HepG2 (cell line): ENCODE measurements around the gene METTL15. TPM values are rescaled to one million over a fixed set of nuclear protein-coding genes. Genes with fewer than 3 reads are reported as not detected.
"Not testable (repeated sequence)": the region's sequence is repeated elsewhere in the genome, so short reads cannot be mapped to it uniquely, and the experiment has no call there.

Experiments
- ATAC-seq: fragments of 200-7000 bp; cut with Tn5 transposase; 3 replicates; pipeline ENCODE4 v1.9.1; 2020; ENCODE audit warnings: mild to moderate bottlenecking, moderate library complexity
- BruUV-seq: library from RNA; stranded (reverse); fragments of 400-500 nt; replicated peaks from 2 replicates; lab custom pipeline; 2021; lab: Mats Ljungman, UMichigan
- CTCF ChIA-PET: fragments of 300-600 bp; formaldehyde crosslinking; extraction: SDS; loops from one replicate; lab custom pipeline; 2021; ENCODE audit warnings: low total read pairs, inconsistent platforms, low intra/inter-chr PET ratio; lab: Yijun Ruan, JAX
- POLR2A ChIA-PET: fragments of 350-600 bp; sonication (Branson Sonifier 250); formaldehyde crosslinking; loops from one replicate; lab custom pipeline; 2020; ENCODE audit warnings: antibody characterized with exemption, inconsistent platforms; lab: Yijun Ruan, JAX
- DNase-seq: peaks from one replicate; pipeline ENCODE4 v3.0.0-alpha.2; 2015; ENCODE audit warnings: low spot score
- FAIRE-seq: peaks from 3 replicates; lab custom pipeline; 2011; peaks lifted over from hg19 to GRCh38; lab: Jason Lieb, UNC
- H2AFZ ChIP-seq: one replicate; pipeline ENCODE4 v1.6.1; 2011; ENCODE audit warnings: low read length, inconsistent platforms
- H3K27ac ChIP-seq: fragments of 300-600 bp; 3 replicates; pipeline ENCODE4 v1.8.0; 2011; ENCODE audit warnings: mixed run types, mild to moderate bottlenecking, mixed read lengths, low read length, inconsistent platforms; ENCODE audit not compliant: insufficient read depth; ENCODE audit errors: extremely low read length
- H3K27me3 ChIP-seq, 2 experiments: fragments of 200-600 bp in 1 of 2; 2 replicates in 1 of 2; 3 replicates in 1 of 2; pipeline versions ENCODE4 v1.6.0 to v1.8.0; 2011; ENCODE audit warnings: low read length in 2 of 2, mild to moderate bottlenecking in 2 of 2, moderate library complexity in 2 of 2, inconsistent platforms in 1 of 2; ENCODE audit not compliant: insufficient read depth in 2 of 2, control insufficient read depth in 1 of 2
- H3K36me3 ChIP-seq, 2 experiments: fragments of 200-600 bp in 1 of 2; replicated peaks in 1 of 2; 2 replicates in 1 of 2; 3 replicates in 1 of 2; pipeline versions ENCODE4 v1.5.1 to v1.8.0; 2011; ENCODE audit warnings: low read length in 2 of 2, inconsistent platforms in 1 of 2; ENCODE audit not compliant: insufficient read depth in 2 of 2, control insufficient read depth in 1 of 2
- H3K4me1 ChIP-seq: 2 replicates; pipeline ENCODE4 v1.5.1; 2012; ENCODE audit warnings: low read length, inconsistent platforms; ENCODE audit not compliant: insufficient read depth
- H3K4me2 ChIP-seq: 2 replicates; pipeline ENCODE4 v1.6.0; 2011; ENCODE audit warnings: low read depth, low read length, inconsistent platforms
- H3K4me3 ChIP-seq, 3 experiments: fragments of 200-600 bp in 1 of 3; sonication (generic), shearing (Covaris generic) in 1 of 3; replicated peaks in 1 of 3; 2 replicates each; pipeline ENCODE4 v1.5.1; 2011 to 2016; ENCODE audit warnings: low read length in 3 of 3, inconsistent platforms in 2 of 3, low read depth in 2 of 3, mild to moderate bottlenecking in 2 of 3, control low read depth in 1 of 3, mixed read lengths in 1 of 3; ENCODE audit not compliant: insufficient read depth in 1 of 3
- H3K79me2 ChIP-seq: one replicate; pipeline ENCODE4 v1.6.1; 2011; ENCODE audit warnings: low read length, inconsistent platforms; ENCODE audit not compliant: insufficient read depth
- H3K9ac ChIP-seq: 2 replicates; pipeline ENCODE4 v1.6.0; 2011; ENCODE audit warnings: mild to moderate bottlenecking, low read depth, low read length, inconsistent platforms; ENCODE audit not compliant: insufficient read depth
- H3K9me3 ChIP-seq: 2 replicates; pipeline ENCODE4 v1.5.1; 2012; ENCODE audit warnings: mild to moderate bottlenecking, low read length
- H4K20me1 ChIP-seq: 2 replicates; pipeline ENCODE4 v1.6.0; 2011; ENCODE audit warnings: inconsistent platforms, mild to moderate bottlenecking, low read length, moderate library complexity; ENCODE audit not compliant: insufficient read depth
- FOXP1 ChIP-seq, 2 experiments: fragments of 450-650 bp in 1 of 2; IDR thresholded peaks; 2 replicates each; pipeline ENCODE4 v1.6.1; 2017 to 2018; ENCODE audit warnings: antibody characterized with exemption in 1 of 2
- MED1 ChIP-seq: sonication (generic); formaldehyde crosslinking; IDR thresholded peaks from 2 replicates; pipeline ENCODE4 v1.4.0; 2020; ENCODE audit warnings: missing genetic modification reagents
- NR1H2 ChIP-seq: sonication (generic); formaldehyde crosslinking; IDR thresholded peaks from 2 replicates; pipeline ENCODE4 v1.8.1; 2022; ENCODE audit warnings: low read depth, missing genetic modification reagents, borderline replicate concordance
- PCBP1 ChIP-seq: fragments of 200-400 bp; formaldehyde crosslinking; IDR thresholded peaks from 2 replicates; pipeline ENCODE4 v1.6.1; 2017; ENCODE audit warnings: mild to moderate bottlenecking, low read depth, low read length, borderline replicate concordance
- PLRG1 ChIP-seq: fragments of 450-650 bp; conservative IDR thresholded peaks from 2 replicates; pipeline ENCODE4 v1.6.1; 2016
- POLR2AphosphoS2 ChIP-seq: IDR thresholded peaks from 2 replicates; pipeline ENCODE4 v1.6.1; 2011; ENCODE audit warnings: low read depth, low read length, improper control_type of control experiment
- SOX5 ChIP-seq: IDR thresholded peaks from 2 replicates; pipeline ENCODE4 v1.6.1; 2016; ENCODE audit warnings: borderline replicate concordance
- THAP8 ChIP-seq: sonication (generic); formaldehyde crosslinking; IDR thresholded peaks from 2 replicates; pipeline ENCODE4 v1.5.1; 2020; ENCODE audit warnings: missing genetic modification reagents, mild to moderate bottlenecking, borderline replicate concordance
- ZNF292 ChIP-seq: sonication (generic); formaldehyde crosslinking; IDR thresholded peaks from 2 replicates; pipeline ENCODE4 v1.8.1; 2022; ENCODE audit warnings: mild to moderate bottlenecking, low read depth, missing genetic modification reagents, borderline replicate concordance
- ZNF572 ChIP-seq: sonication (generic); formaldehyde crosslinking; IDR thresholded peaks from 2 replicates; pipeline ENCODE4 v1.5.1; 2020; ENCODE audit warnings: mild to moderate bottlenecking, missing genetic modification reagents
- ZNF724P ChIP-seq: sonication (generic); formaldehyde crosslinking; IDR thresholded peaks from 2 replicates; pipeline ENCODE4 v1.8.0; 2022; ENCODE audit warnings: missing genetic modification reagents, borderline replicate concordance
- ZNF737 ChIP-seq: sonication (generic); formaldehyde crosslinking; IDR thresholded peaks from 2 replicates; pipeline ENCODE4 v1.5.0; 2020; ENCODE audit warnings: missing genetic modification reagents, mild to moderate bottlenecking, borderline replicate concordance
- WGBS: methylation state at CpG from one replicate; pipeline ENCODE4 v1.1.6; 2017; ENCODE audit warnings: low lambda C conversion rate; 5-methylcytosine and 5-hydroxymethylcytosine counted together
- in situ Hi-C: cut with HindIII; loops from 2 replicates; pipeline ENCODE4 v1.10.0; 2017; ENCODE audit warnings: low pct_unique_long_range_greater_than_20kb; ENCODE audit not compliant: extremely low pct_ligation_motif_present
- intact Hi-C: fragments of 100-400 bp; cut with micrococcal nuclease; formaldehyde crosslinking; loops from one replicate; pipeline ENCODE4 v1.10.0; 2022; ENCODE audit not compliant: unreplicated experiment
- polyA plus RNA-seq, 8 experiments: library from polyadenylated mRNA; depleted of rRNA in 3 of 8; stranded (reverse) in 7 of 8; unstranded in 1 of 8; fragments of >200 nt; fragmentation: Illumina TruSeq in 4 of 8; extraction: Trizol in 4 of 8; gene quantifications; 2 replicates each; pipeline versions ENCODE4 v1.2.1 to v1.2.3, GENCODE V29; 2011 to 2016; ENCODE audit warnings: low read depth in 4 of 8, missing spikeins in 1 of 8, mixed read lengths in 1 of 8; ENCODE audit not compliant: insufficient read depth in 1 of 8
- total RNA-seq, 5 experiments: library from RNA; depleted of rRNA; stranded (reverse); fragments of >200 nt; fragmentation: Illumina TruSeq; extraction: Trizol; gene quantifications; 2 replicates each; pipeline ENCODE4 v1.2.3, GENCODE V29; 2016; ENCODE audit warnings: low read depth in 1 of 5
- TF ChIP-seq, protein P1 (sequence below): sonication (generic); formaldehyde crosslinking; IDR thresholded peaks from 2 replicates; pipeline ENCODE4 v1.4.0; 2020; ENCODE audit warnings: missing genetic modification reagents
- TF ChIP-seq, protein P2 (sequence below): sonication (generic); formaldehyde crosslinking; IDR thresholded peaks from 2 replicates; pipeline ENCODE4 v1.8.1; 2022; ENCODE audit warnings: mild to moderate bottlenecking, missing genetic modification reagents

The METTL15 gene
- total and polyA plus RNA-seq, 2 of the 13 experiments (the other 11 are each of a cell fraction or from before 2014, with no cell fraction given), result 6.5 to 14.0 TPM

DNA sequence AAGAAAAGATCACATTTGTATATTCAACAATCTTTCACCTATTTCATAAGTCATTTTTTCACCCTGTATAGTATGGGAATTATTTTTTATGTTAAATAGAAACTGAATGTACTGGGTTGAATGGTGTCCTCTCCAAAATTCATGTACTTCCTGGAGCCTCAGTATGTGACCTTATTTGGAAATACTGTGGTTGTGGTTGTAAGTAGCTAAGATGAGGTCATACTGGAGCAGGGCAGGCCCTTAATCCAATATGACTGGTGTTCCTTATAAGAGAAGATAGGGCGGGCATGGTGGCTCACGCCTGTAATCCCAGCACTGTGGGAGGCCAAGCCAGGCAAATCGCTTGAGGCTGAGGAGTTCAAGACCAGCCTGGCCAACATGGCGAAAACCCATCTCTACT, 224.2 kb downstream of the METTL15 start:
- CTCF ChIA-PET, FAIRE-seq, POLR2A ChIA-PET, H3K27ac ChIP-seq, BruUV-seq, H3K4me1 ChIP-seq, DNase-seq, H3K27me3 ChIP-seq, intact Hi-C loops, H3K9ac ChIP-seq, H3K4me2 ChIP-seq, H3K4me3 ChIP-seq, in situ Hi-C loops, H3K79me2 ChIP-seq, H3K36me3 ChIP-seq, H3K9me3 ChIP-seq, H2AFZ ChIP-seq, ATAC-seq, H4K20me1 ChIP-seq: not testable (repeated sequence)
- WGBS, result 100% methylated on average over 2 of the region's 4 CpGs

GRCh38 chr11:28337701-28338100, 229.5 kb downstream of the METTL15 start:
- Histone ChIP-seq H3K4me2 (no peak overlapping the region), H3K27me3 (no peaks in the 10 kb centered on the region), H4K20me1 (no peaks in the 10 kb centered on the region), H3K36me3 (no peaks in the 10 kb centered on the region), H3K9ac (no peak overlapping the region), H3K4me1 (0 out of 2 replicates have a peak, but pooled peaks cover 1% of the 10 kb centered on the region), H3K79me2 (no peaks in the 10 kb centered on the region), H2AFZ (no peak overlapping the region), H3K4me3 (no peak overlapping the region), H3K9me3 (peaks cover 14% of the 10 kb centered on the region), H3K27ac (no peak overlapping the region)
- no peak for DNase-seq
- TF ChIP-seq FOXP1 (IDR thresholded peaks at IDR 0.05) (no peak), FOXP1 (CRISPR knock-in tag; IDR thresholded peaks at IDR 0.05) (no peak), MED1 (CRISPR knock-in tag) (no peak), PCBP1 (no peak), ZNF724P (CRISPR knock-in tag) (no peak), PLRG1 (no peak), ZNF572 (no peak), SOX5 (no peak), NR1H2 (CRISPR knock-in tag) (no peak), POLR2AphosphoS2 (no peak), THAP8 (CRISPR knock-in tag) (no peak), ZNF292 (no peak), ZNF737 (CRISPR knock-in tag) (no peak)
- TF ChIP-seq, protein P1, sequence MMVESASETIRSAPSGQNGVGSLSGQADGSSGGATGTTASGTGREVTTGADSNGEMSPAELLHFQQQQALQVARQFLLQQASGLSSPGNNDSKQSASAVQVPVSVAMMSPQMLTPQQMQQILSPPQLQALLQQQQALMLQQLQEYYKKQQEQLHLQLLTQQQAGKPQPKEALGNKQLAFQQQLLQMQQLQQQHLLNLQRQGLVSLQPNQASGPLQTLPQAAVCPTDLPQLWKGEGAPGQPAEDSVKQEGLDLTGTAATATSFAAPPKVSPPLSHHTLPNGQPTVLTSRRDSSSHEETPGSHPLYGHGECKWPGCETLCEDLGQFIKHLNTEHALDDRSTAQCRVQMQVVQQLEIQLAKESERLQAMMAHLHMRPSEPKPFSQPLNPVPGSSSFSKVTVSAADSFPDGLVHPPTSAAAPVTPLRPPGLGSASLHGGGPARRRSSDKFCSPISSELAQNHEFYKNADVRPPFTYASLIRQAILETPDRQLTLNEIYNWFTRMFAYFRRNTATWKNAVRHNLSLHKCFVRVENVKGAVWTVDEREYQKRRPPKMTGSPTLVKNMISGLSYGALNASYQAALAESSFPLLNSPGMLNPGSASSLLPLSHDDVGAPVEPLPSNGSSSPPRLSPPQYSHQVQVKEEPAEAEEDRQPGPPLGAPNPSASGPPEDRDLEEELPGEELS, result no peak
- TF ChIP-seq, protein P2, sequence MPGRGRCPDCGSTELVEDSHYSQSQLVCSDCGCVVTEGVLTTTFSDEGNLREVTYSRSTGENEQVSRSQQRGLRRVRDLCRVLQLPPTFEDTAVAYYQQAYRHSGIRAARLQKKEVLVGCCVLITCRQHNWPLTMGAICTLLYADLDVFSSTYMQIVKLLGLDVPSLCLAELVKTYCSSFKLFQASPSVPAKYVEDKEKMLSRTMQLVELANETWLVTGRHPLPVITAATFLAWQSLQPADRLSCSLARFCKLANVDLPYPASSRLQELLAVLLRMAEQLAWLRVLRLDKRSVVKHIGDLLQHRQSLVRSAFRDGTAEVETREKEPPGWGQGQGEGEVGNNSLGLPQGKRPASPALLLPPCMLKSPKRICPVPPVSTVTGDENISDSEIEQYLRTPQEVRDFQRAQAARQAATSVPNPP (CRISPR knock-in tag), result no peak
- FAIRE-seq, result no peak
- POLR2A ChIA-PET, result no interaction called here
- no peak for ATAC-seq
- CTCF ChIA-PET, result no interaction called here
- no TSS peak for BruUV-seq
- in situ Hi-C loops, result no loop called here
- intact Hi-C loops, result no loop called here
